ENCODE measurements around the gene GARIN5A.

DNA sequence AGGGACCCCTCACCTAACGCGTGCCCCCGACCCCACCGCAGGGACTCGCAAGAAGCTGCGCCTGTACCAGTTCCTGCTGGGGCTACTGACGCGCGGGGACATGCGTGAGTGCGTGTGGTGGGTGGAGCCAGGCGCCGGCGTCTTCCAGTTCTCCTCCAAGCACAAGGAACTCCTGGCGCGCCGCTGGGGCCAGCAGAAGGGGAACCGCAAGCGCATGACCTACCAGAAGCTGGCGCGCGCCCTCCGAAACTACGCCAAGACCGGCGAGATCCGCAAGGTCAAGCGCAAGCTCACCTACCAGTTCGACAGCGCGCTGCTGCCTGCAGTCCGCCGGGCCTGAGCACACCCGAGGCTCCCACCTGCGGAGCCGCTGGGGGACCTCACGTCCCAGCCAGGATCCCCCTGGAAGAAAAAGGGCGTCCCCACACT is 48.6 kb downstream of the GARIN5A start:
- TF ChIP-seq CBX2 (IDR thresholded peaks at IDR 0.05; ENCODE audit: borderline replicate concordance, low read depth), result no peak
- TF ChIP-seq CEBPB (IDR thresholded peaks at IDR 0.05), result no peak
- TF ChIP-seq, protein P1, sequence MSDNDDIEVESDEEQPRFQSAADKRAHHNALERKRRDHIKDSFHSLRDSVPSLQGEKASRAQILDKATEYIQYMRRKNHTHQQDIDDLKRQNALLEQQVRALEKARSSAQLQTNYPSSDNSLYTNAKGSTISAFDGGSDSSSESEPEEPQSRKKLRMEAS (IDR thresholded peaks at IDR 0.05), result no peak
- TF ChIP-seq, protein P2, sequence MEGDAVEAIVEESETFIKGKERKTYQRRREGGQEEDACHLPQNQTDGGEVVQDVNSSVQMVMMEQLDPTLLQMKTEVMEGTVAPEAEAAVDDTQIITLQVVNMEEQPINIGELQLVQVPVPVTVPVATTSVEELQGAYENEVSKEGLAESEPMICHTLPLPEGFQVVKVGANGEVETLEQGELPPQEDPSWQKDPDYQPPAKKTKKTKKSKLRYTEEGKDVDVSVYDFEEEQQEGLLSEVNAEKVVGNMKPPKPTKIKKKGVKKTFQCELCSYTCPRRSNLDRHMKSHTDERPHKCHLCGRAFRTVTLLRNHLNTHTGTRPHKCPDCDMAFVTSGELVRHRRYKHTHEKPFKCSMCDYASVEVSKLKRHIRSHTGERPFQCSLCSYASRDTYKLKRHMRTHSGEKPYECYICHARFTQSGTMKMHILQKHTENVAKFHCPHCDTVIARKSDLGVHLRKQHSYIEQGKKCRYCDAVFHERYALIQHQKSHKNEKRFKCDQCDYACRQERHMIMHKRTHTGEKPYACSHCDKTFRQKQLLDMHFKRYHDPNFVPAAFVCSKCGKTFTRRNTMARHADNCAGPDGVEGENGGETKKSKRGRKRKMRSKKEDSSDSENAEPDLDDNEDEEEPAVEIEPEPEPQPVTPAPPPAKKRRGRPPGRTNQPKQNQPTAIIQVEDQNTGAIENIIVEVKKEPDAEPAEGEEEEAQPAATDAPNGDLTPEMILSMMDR (IDR thresholded peaks at IDR 0.05), result no peak
- no peak for TF ChIP-seq PHF8 (IDR thresholded peaks at IDR 0.05; ENCODE audit: borderline replicate concordance, low read depth)
- TF ChIP-seq, protein P3, sequence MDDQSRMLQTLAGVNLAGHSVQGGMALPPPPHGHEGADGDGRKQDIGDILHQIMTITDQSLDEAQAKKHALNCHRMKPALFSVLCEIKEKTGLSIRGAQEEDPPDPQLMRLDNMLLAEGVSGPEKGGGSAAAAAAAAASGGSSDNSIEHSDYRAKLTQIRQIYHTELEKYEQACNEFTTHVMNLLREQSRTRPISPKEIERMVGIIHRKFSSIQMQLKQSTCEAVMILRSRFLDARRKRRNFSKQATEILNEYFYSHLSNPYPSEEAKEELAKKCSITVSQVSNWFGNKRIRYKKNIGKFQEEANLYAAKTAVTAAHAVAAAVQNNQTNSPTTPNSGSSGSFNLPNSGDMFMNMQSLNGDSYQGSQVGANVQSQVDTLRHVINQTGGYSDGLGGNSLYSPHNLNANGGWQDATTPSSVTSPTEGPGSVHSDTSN (IDR thresholded peaks at IDR 0.05), result no peak
- TF ChIP-seq RAD21 (conservative IDR thresholded peaks at IDR 0.05 in 1 of 2, IDR thresholded peaks at IDR 0.05 in 1 of 2), result no peak
